Germinal center (tissue), 1 donor: ENCODE data around the gene BTNL3.

Experiments used
- DNase-seq: peaks from one replicate; pipeline ENCODE4 v3.0.0; 2012; ENCODE audit warnings: mixed read lengths, low spot score

The BTNL3 gene

GRCh38 chr5:181047921-181048320, 59.3 kb downstream of the BTNL3 start:
- DNase-seq, result no peak

GRCh38 chr5:181050016-181050415, 61.4 kb downstream of the BTNL3 start:
- no peak for DNase-seq

- no peak for DNase-seq
These were observed 63.4 kb downstream of the BTNL3 start for GRCh38 chr5:181051841-181052671.

GRCh38 chr5:181052672-181053487, 64.2 kb downstream of the BTNL3 start:
- DNase-seq, result peak; percentile 57

- no peak for DNase-seq
These were observed 65.0 kb downstream of the BTNL3 start for GRCh38 chr5:181053488-181054121.

- no peak for DNase-seq
These were observed 65.5 kb downstream of the BTNL3 start for GRCh38 chr5:181054138-181054537.

- no peak for DNase-seq
These were observed 66.3 kb downstream of the BTNL3 start for GRCh38 chr5:181054871-181055459.
